HepG2 (cell line): Measurements from ENCODE around the gene SAMD14. TPM values are rescaled to one million over a fixed set of nuclear protein-coding genes. Genes with fewer than 3 reads are reported as not detected.

ENCODE experiments used
- ATAC-seq: fragments of 200-7000 bp; cut with Tn5 transposase; 3 replicates; pipeline ENCODE4 v1.9.1; 2020; ENCODE audit warnings: mild to moderate bottlenecking, moderate library complexity
- BruUV-seq: library from RNA; stranded (reverse); fragments of 400-500 nt; replicated peaks from 2 replicates; lab custom pipeline; 2021; lab: Mats Ljungman, UMichigan
- CTCF ChIA-PET: fragments of 300-600 bp; formaldehyde crosslinking; extraction: SDS; loops from one replicate; lab custom pipeline; 2021; ENCODE audit warnings: low total read pairs, inconsistent platforms, low intra/inter-chr PET ratio; lab: Yijun Ruan, JAX
- POLR2A ChIA-PET: fragments of 350-600 bp; sonication (Branson Sonifier 250); formaldehyde crosslinking; loops from one replicate; lab custom pipeline; 2020; ENCODE audit warnings: antibody characterized with exemption, inconsistent platforms; lab: Yijun Ruan, JAX
- DNase-seq: peaks from one replicate; pipeline ENCODE4 v3.0.0-alpha.2; 2015; ENCODE audit warnings: low spot score
- FAIRE-seq: peaks from 3 replicates; lab custom pipeline; 2011; peaks lifted over from hg19 to GRCh38; lab: Jason Lieb, UNC
- H2AFZ ChIP-seq: one replicate; pipeline ENCODE4 v1.6.1; 2011; ENCODE audit warnings: low read length, inconsistent platforms
- H3K27ac ChIP-seq: fragments of 300-600 bp; 3 replicates; pipeline ENCODE4 v1.8.0; 2011; ENCODE audit warnings: mixed run types, mild to moderate bottlenecking, mixed read lengths, low read length, inconsistent platforms; ENCODE audit not compliant: insufficient read depth; ENCODE audit errors: extremely low read length
- H3K27me3 ChIP-seq, 2 experiments: fragments of 200-600 bp in 1 of 2; 2 replicates in 1 of 2; 3 replicates in 1 of 2; pipeline versions ENCODE4 v1.6.0 to v1.8.0; 2011; ENCODE audit warnings: low read length in 2 of 2, mild to moderate bottlenecking in 2 of 2, moderate library complexity in 2 of 2, inconsistent platforms in 1 of 2; ENCODE audit not compliant: insufficient read depth in 2 of 2, control insufficient read depth in 1 of 2
- H3K36me3 ChIP-seq, 2 experiments: fragments of 200-600 bp in 1 of 2; replicated peaks in 1 of 2; 2 replicates in 1 of 2; 3 replicates in 1 of 2; pipeline versions ENCODE4 v1.5.1 to v1.8.0; 2011; ENCODE audit warnings: low read length in 2 of 2, inconsistent platforms in 1 of 2; ENCODE audit not compliant: insufficient read depth in 2 of 2, control insufficient read depth in 1 of 2
- H3K4me1 ChIP-seq: 2 replicates; pipeline ENCODE4 v1.5.1; 2012; ENCODE audit warnings: low read length, inconsistent platforms; ENCODE audit not compliant: insufficient read depth
- H3K4me2 ChIP-seq: 2 replicates; pipeline ENCODE4 v1.6.0; 2011; ENCODE audit warnings: low read depth, low read length, inconsistent platforms
- H3K4me3 ChIP-seq, 3 experiments: fragments of 200-600 bp in 1 of 3; sonication (generic), shearing (Covaris generic) in 1 of 3; replicated peaks in 1 of 3; 2 replicates each; pipeline ENCODE4 v1.5.1; 2011 to 2016; ENCODE audit warnings: low read length in 3 of 3, inconsistent platforms in 2 of 3, low read depth in 2 of 3, mild to moderate bottlenecking in 2 of 3, control low read depth in 1 of 3, mixed read lengths in 1 of 3; ENCODE audit not compliant: insufficient read depth in 1 of 3
- H3K79me2 ChIP-seq: one replicate; pipeline ENCODE4 v1.6.1; 2011; ENCODE audit warnings: low read length, inconsistent platforms; ENCODE audit not compliant: insufficient read depth
- H3K9ac ChIP-seq: 2 replicates; pipeline ENCODE4 v1.6.0; 2011; ENCODE audit warnings: mild to moderate bottlenecking, low read depth, low read length, inconsistent platforms; ENCODE audit not compliant: insufficient read depth
- H3K9me3 ChIP-seq: 2 replicates; pipeline ENCODE4 v1.5.1; 2012; ENCODE audit warnings: mild to moderate bottlenecking, low read length
- H4K20me1 ChIP-seq: 2 replicates; pipeline ENCODE4 v1.6.0; 2011; ENCODE audit warnings: inconsistent platforms, mild to moderate bottlenecking, low read length, moderate library complexity; ENCODE audit not compliant: insufficient read depth
- AKAP8 ChIP-seq: sonication (generic); formaldehyde crosslinking; IDR thresholded peaks from 2 replicates; pipeline ENCODE4 v1.5.1; 2020; ENCODE audit warnings: mild to moderate bottlenecking, missing genetic modification reagents
- ERF ChIP-seq: IDR thresholded peaks from 2 replicates; pipeline ENCODE4 v1.6.1; 2018; ENCODE audit warnings: missing biosample characterization, missing genetic modification reagents
- FOXC1 ChIP-seq: sonication (generic); formaldehyde crosslinking; IDR thresholded peaks from 2 replicates; pipeline ENCODE4 v1.8.0; 2022; ENCODE audit warnings: mild to moderate bottlenecking, missing genetic modification reagents, borderline replicate concordance
- GABPB1 ChIP-seq: IDR thresholded peaks from 2 replicates; pipeline ENCODE4 v1.6.1; 2016; ENCODE audit warnings: mild to moderate bottlenecking, missing genetic modification reagents, moderate library complexity, missing compliant biosample characterization
- HDAC1 ChIP-seq: sonication (generic); formaldehyde crosslinking; IDR thresholded peaks from 2 replicates; pipeline ENCODE4 v1.5.1; 2020; ENCODE audit warnings: mild to moderate bottlenecking, missing genetic modification reagents
- NR0B2 ChIP-seq: sonication (generic); formaldehyde crosslinking; IDR thresholded peaks from 2 replicates; pipeline ENCODE4 v1.4.0; 2020; ENCODE audit warnings: mild to moderate bottlenecking, missing genetic modification reagents
- NRL ChIP-seq: sonication (generic); formaldehyde crosslinking; IDR thresholded peaks from 2 replicates; pipeline ENCODE4 v1.5.0; 2020; ENCODE audit warnings: missing genetic modification reagents, mild to moderate bottlenecking, moderate library complexity, borderline replicate concordance
- ZFX ChIP-seq: sonication (generic); formaldehyde crosslinking; IDR thresholded peaks from 2 replicates; pipeline ENCODE4 v1.4.0; 2020; ENCODE audit warnings: mild to moderate bottlenecking, low read depth, missing genetic modification reagents, moderate library complexity
- ZNF225 ChIP-seq: sonication (generic); formaldehyde crosslinking; IDR thresholded peaks from 2 replicates; pipeline ENCODE4 v1.4.0; 2020; ENCODE audit warnings: mild to moderate bottlenecking, missing genetic modification reagents
- ZNF331 ChIP-seq: sonication (generic); formaldehyde crosslinking; IDR thresholded peaks from 2 replicates; pipeline ENCODE4 v1.4.0; 2020; ENCODE audit warnings: missing genetic modification reagents
- ZNF570 ChIP-seq: sonication (generic); formaldehyde crosslinking; IDR thresholded peaks from 2 replicates; pipeline ENCODE4 v1.4.0; 2020; ENCODE audit warnings: mild to moderate bottlenecking, missing genetic modification reagents, borderline replicate concordance
- ZNF782 ChIP-seq: sonication (generic); formaldehyde crosslinking; IDR thresholded peaks from 2 replicates; pipeline ENCODE4 v1.4.0; 2020; ENCODE audit warnings: missing genetic modification reagents, mild to moderate bottlenecking, borderline replicate concordance
- WGBS: methylation state at CpG from one replicate; pipeline ENCODE4 v1.1.6; 2017; ENCODE audit warnings: low lambda C conversion rate; 5-methylcytosine and 5-hydroxymethylcytosine counted together
- in situ Hi-C: cut with HindIII; loops from 2 replicates; pipeline ENCODE4 v1.10.0; 2017; ENCODE audit warnings: low pct_unique_long_range_greater_than_20kb; ENCODE audit not compliant: extremely low pct_ligation_motif_present
- intact Hi-C: fragments of 100-400 bp; cut with micrococcal nuclease; formaldehyde crosslinking; loops from one replicate; pipeline ENCODE4 v1.10.0; 2022; ENCODE audit not compliant: unreplicated experiment
- polyA plus RNA-seq, 8 experiments: library from polyadenylated mRNA; depleted of rRNA in 3 of 8; stranded (reverse) in 7 of 8; unstranded in 1 of 8; fragments of >200 nt; fragmentation: Illumina TruSeq in 4 of 8; extraction: Trizol in 4 of 8; gene quantifications; 2 replicates each; pipeline versions ENCODE4 v1.2.1 to v1.2.3, GENCODE V29; 2011 to 2016; ENCODE audit warnings: low read depth in 4 of 8, missing spikeins in 1 of 8, mixed read lengths in 1 of 8; ENCODE audit not compliant: insufficient read depth in 1 of 8
- total RNA-seq, 5 experiments: library from RNA; depleted of rRNA; stranded (reverse); fragments of >200 nt; fragmentation: Illumina TruSeq; extraction: Trizol; gene quantifications; 2 replicates each; pipeline ENCODE4 v1.2.3, GENCODE V29; 2016; ENCODE audit warnings: low read depth in 1 of 5
- TF ChIP-seq, protein P1 (sequence below): sonication (generic); formaldehyde crosslinking; conservative IDR thresholded peaks from 2 replicates; pipeline ENCODE4 v1.8.0; 2022; ENCODE audit warnings: low read depth, missing genetic modification reagents
- TF ChIP-seq, protein P2 (sequence below): sonication (generic); formaldehyde crosslinking; IDR thresholded peaks from 2 replicates; pipeline ENCODE4 v1.4.0; 2020; ENCODE audit warnings: low read depth, missing genetic modification reagents

SAMD14 gene
- total and polyA plus RNA-seq, 2 of the 13 experiments (the other 11 are each of a cell fraction or from before 2014, with no cell fraction given) = 0.07 to 0.22 TPM

GRCh38 chr17:50100921-50101345 lies 29.0 kb downstream of the SAMD14 start:
- Histone ChIP-seq H3K4me2 (peak overlapping the region; percentile 63), H3K9me3 (no peaks in the 10 kb centered on the region), H3K4me3 (peak overlapping the region in 2 of 3 experiments; percentile 27 to 49; a peak in 2 of 6 replicates), H3K79me2 (peaks cover 1% of the 10 kb centered on the region), H3K27me3 (no peaks in the 10 kb centered on the region), H4K20me1 (no peaks in the 10 kb centered on the region), H3K36me3 (peaks cover 0 to 4% of the 10 kb centered on the region in 2 experiments; a peak in 1 of 5 replicates), H2AFZ (no peak overlapping the region), H3K27ac (peak overlapping the region; percentile 68), H3K4me1 (peaks cover 47% of the 10 kb centered on the region), H3K9ac (peak overlapping the region; percentile 35; the same call in 1 of the 2 replicates)
- ChIA-PET POLR2A (interaction anchor here (1.9 to 2.9 kb wide), 2 partner anchors 12 to 47 kb away, joined by 10 to 32 read pairs; no protein-coding TSS in a partner anchor), CTCF (no interaction called here)
- BruUV-seq = no TSS peak
- in situ Hi-C loops = no loop called here
- ATAC-seq (no peak), FAIRE-seq (no peak), DNase-seq (no peak)
- intact Hi-C loops = no loop called here
- WGBS = 69% methylated on average over 13 of the region's 15 CpGs
- TF ChIP-seq ZNF225 (CRISPR knock-in tag) (0 out of 2 replicates have a peak, but pooled peaks have one; percentile 47), NRL (0 out of 2 replicates have a peak, but pooled peaks have one; percentile 24), ZNF331 (CRISPR knock-in tag) (no peak), AKAP8 (CRISPR knock-in tag) (0 out of 2 replicates have a peak, but pooled peaks have one; percentile 8), ERF (CRISPR knock-in tag) (0 out of 2 replicates have a peak, but pooled peaks have one; percentile 7), ZNF782 (CRISPR knock-in tag) (no peak), NR0B2 (CRISPR knock-in tag) (no peak), HDAC1 (CRISPR knock-in tag) (no peak), ZNF570 (no peak), ZFX (CRISPR knock-in tag) (no peak), FOXC1 (0 out of 2 replicates have a peak, but pooled peaks have one; percentile 4), GABPB1 (0 out of 2 replicates have a peak, but pooled peaks have one; percentile 16)
- TF ChIP-seq, protein P1, sequence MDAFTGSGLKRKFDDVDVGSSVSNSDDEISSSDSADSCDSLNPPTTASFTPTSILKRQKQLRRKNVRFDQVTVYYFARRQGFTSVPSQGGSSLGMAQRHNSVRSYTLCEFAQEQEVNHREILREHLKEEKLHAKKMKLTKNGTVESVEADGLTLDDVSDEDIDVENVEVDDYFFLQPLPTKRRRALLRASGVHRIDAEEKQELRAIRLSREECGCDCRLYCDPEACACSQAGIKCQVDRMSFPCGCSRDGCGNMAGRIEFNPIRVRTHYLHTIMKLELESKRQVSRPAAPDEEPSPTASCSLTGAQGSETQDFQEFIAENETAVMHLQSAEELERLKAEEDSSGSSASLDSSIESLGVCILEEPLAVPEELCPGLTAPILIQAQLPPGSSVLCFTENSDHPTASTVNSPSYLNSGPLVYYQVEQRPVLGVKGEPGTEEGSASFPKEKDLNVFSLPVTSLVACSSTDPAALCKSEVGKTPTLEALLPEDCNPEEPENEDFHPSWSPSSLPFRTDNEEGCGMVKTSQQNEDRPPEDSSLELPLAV (CRISPR knock-in tag) = no peak
- TF ChIP-seq, protein P2, sequence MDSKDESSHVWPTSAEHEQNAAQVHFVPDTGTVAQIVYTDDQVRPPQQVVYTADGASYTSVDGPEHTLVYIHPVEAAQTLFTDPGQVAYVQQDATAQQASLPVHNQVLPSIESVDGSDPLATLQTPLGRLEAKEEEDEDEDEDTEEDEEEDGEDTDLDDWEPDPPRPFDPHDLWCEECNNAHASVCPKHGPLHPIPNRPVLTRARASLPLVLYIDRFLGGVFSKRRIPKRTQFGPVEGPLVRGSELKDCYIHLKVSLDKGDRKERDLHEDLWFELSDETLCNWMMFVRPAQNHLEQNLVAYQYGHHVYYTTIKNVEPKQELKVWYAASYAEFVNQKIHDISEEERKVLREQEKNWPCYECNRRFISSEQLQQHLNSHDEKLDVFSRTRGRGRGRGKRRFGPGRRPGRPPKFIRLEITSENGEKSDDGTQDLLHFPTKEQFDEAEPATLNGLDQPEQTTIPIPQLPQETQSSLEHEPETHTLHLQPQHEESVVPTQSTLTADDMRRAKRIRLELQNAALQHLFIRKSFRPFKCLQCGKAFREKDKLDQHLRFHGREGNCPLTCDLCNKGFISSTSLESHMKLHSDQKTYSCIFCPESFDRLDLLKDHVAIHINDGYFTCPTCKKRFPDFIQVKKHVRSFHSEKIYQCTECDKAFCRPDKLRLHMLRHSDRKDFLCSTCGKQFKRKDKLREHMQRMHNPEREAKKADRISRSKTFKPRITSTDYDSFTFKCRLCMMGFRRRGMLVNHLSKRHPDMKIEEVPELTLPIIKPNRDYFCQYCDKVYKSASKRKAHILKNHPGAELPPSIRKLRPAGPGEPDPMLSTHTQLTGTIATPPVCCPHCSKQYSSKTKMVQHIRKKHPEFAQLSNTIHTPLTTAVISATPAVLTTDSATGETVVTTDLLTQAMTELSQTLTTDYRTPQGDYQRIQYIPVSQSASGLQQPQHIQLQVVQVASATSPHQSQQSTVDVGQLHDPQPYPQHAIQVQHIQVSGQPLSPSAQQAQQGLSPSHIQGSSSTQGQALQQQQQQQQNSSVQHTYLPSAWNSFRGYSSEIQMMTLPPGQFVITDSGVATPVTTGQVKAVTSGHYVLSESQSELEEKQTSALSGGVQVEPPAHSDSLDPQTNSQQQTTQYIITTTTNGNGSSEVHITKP (CRISPR knock-in tag) = no peak
